Neural cell (in vitro differentiated cells): ENCODE data around the gene CST9L. TPM values are rescaled to one million over a fixed set of nuclear protein-coding genes. Genes with fewer than 3 reads are reported as not detected.

Source experiments
- H2AFZ ChIP-seq: fragments of 200-600, 300-800 bp; sonication (generic), shearing (Covaris generic); 2 replicates; pipeline ENCODE4 v1.6.0; 2014; ENCODE audit warnings: low read depth, mild to moderate bottlenecking, antibody characterized with exemption, low read length, moderate library complexity
- H3F3A ChIP-seq: fragments of 200-600 bp; shearing (Covaris generic); 2 replicates; pipeline ENCODE4 v1.6.1; 2016; ENCODE audit warnings: mild to moderate bottlenecking, moderate library complexity, mixed read lengths, antibody characterized with exemption, low read length; ENCODE audit not compliant: insufficient read depth, poor library complexity, severe bottlenecking
- H3K27ac ChIP-seq: fragments of 200-600, 300-800 bp; sonication (generic), shearing (Covaris generic); 2 replicates; pipeline ENCODE4 v1.5.1; 2014; ENCODE audit warnings: mild to moderate bottlenecking, low read length, moderate library complexity
- H3K27me3 ChIP-seq: fragments of 300-800, 200-600 bp; sonication (generic), shearing (Covaris generic); 2 replicates; pipeline ENCODE4 v1.6.0; 2014; ENCODE audit warnings: mild to moderate bottlenecking, low read depth, low read length, moderate library complexity; ENCODE audit not compliant: insufficient read depth
- H3K36me3 ChIP-seq: fragments of 300-800, 200-600 bp; sonication (generic), shearing (Covaris generic); 2 replicates; pipeline ENCODE4 v1.5.1; 2014; ENCODE audit warnings: mild to moderate bottlenecking, antibody characterized with exemption, low read length, moderate library complexity; ENCODE audit not compliant: insufficient read depth
- H3K4me2 ChIP-seq: fragments of 300-800, 200-600 bp; sonication (generic), shearing (Covaris generic); 2 replicates; pipeline ENCODE4 v1.6.0; 2014; ENCODE audit warnings: mild to moderate bottlenecking, low read length
- H3K4me3 ChIP-seq: fragments of 300-800, 200-600 bp; sonication (generic), shearing (Covaris generic); 2 replicates; pipeline ENCODE4 v1.5.1; 2014; ENCODE audit warnings: mild to moderate bottlenecking, low read length, moderate library complexity
- H3K79me2 ChIP-seq: fragments of 200-600 bp; shearing (Covaris generic); replicated peaks from 2 replicates; pipeline ENCODE4 v1.6.0; 2014; ENCODE audit warnings: mild to moderate bottlenecking, low read length, moderate library complexity; ENCODE audit not compliant: insufficient read depth
- H3K9ac ChIP-seq: fragments of 300-800, 200-600 bp; sonication (generic), shearing (Covaris generic); 2 replicates; pipeline ENCODE4 v1.6.1; 2016; ENCODE audit warnings: mild to moderate bottlenecking, low read length, mixed read lengths
- H3K9me2 ChIP-seq: fragments of 200-600 bp; shearing (Covaris generic); 2 replicates; pipeline ENCODE4 v1.6.1; 2016; ENCODE audit warnings: mild to moderate bottlenecking, low read length, mixed read lengths; ENCODE audit not compliant: insufficient read depth
- H3K9me3 ChIP-seq: fragments of 200-600, 300-800 bp; sonication (generic), shearing (Covaris generic); 2 replicates; pipeline ENCODE4 v1.6.1; 2016; ENCODE audit warnings: mild to moderate bottlenecking, mixed run types, low read length, moderate library complexity, mixed read lengths
- H4K20me1 ChIP-seq: fragments of 200-600 bp; shearing (Covaris generic); 2 replicates; pipeline ENCODE4 v1.6.1; 2016; ENCODE audit warnings: mild to moderate bottlenecking, mixed run types; ENCODE audit not compliant: insufficient read depth
- CTCF ChIP-seq: fragments of 450-650 bp; IDR thresholded peaks from 2 replicates; pipeline ENCODE4 v1.5.1; 2014; ENCODE audit warnings: antibody characterized with exemption, mild to moderate bottlenecking, moderate library complexity; ENCODE audit not compliant: poor library complexity, severe bottlenecking
- EP300 ChIP-seq: fragments of 450-650 bp; conservative IDR thresholded peaks from 2 replicates; pipeline ENCODE4 v1.6.1; 2014; ENCODE audit warnings: antibody characterized with exemption, mild to moderate bottlenecking, moderate library complexity; ENCODE audit not compliant: poor library complexity, severe bottlenecking
- EZH2 ChIP-seq: fragments of 200-600, 300-800 bp; shearing (Covaris generic), sonication (generic); IDR thresholded peaks from 2 replicates; pipeline ENCODE4 v1.6.1; 2014; ENCODE audit warnings: antibody characterized with exemption, low read length, borderline replicate concordance, mild to moderate bottlenecking; ENCODE audit not compliant: insufficient read depth, poor library complexity, severe bottlenecking
- MXI1 ChIP-seq: fragments of 450-650 bp; conservative IDR thresholded peaks from 2 replicates; pipeline ENCODE4 v1.6.1; 2014; ENCODE audit warnings: antibody characterized with exemption, mild to moderate bottlenecking; ENCODE audit not compliant: poor library complexity, severe bottlenecking
- POLR2AphosphoS5 ChIP-seq: IDR thresholded peaks from 2 replicates; pipeline ENCODE4 v1.6.1; 2012
- RAD21 ChIP-seq: fragments of 450-650 bp; conservative IDR thresholded peaks from 2 replicates; pipeline ENCODE4 v1.6.1; 2014; ENCODE audit warnings: antibody characterized with exemption, mild to moderate bottlenecking, moderate library complexity
- SMC3 ChIP-seq: fragments of 450-650 bp; conservative IDR thresholded peaks from 2 replicates; pipeline ENCODE4 v1.6.1; 2014; ENCODE audit warnings: antibody characterized with exemption, mild to moderate bottlenecking, moderate library complexity; ENCODE audit not compliant: poor library complexity
- TAF1 ChIP-seq: IDR thresholded peaks from 2 replicates; pipeline ENCODE4 v1.6.1; 2012; ENCODE audit warnings: low read depth
- polyA plus RNA-seq: library from polyadenylated mRNA; depleted of rRNA; stranded (reverse); fragments of >200 nt; gene quantifications from 2 replicates; pipeline ENCODE4 v1.2.3, GENCODE V29; 2014
- TF ChIP-seq, protein P1 (sequence below): IDR thresholded peaks from 2 replicates; pipeline ENCODE4 v1.6.1; 2012; ENCODE audit warnings: borderline replicate concordance

Gene CST9L
- polyA plus RNA-seq, 1 donor from 2014 or later: not detected

DNA sequence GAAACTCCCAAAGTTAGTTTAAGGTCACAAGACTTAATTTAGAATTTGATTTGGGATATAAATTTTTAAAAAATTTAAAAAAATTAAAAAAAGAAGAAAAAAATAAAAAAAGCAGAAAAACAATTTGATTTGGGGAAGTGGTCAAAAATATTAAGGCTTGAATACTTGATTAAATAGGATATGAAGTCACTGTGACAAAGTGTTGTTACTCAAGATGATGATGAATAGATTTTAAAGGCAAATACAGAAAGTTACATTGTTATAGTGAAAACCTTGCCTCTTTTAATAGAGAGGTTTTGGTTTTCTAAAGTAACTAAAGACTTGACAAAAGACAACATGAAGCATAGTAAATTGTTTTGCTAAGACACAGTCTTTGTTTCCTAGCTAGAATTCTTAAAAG is 30.2 kb upstream of the CST9L start:
- Histone ChIP-seq H3K9me3 (no peaks in the 10 kb centered on the region), H3K4me2 (no peak overlapping the region), H2AFZ (no peak overlapping the region), H3K27ac (no peak overlapping the region), H3K27me3 (no peaks in the 10 kb centered on the region), H3K4me3 (no peak overlapping the region), H3K36me3 (no peaks in the 10 kb centered on the region), H4K20me1 (no peaks in the 10 kb centered on the region), H3K79me2 (no peaks in the 10 kb centered on the region), H3K9me2 (no peaks in the 10 kb centered on the region), H3K9ac (no peak overlapping the region), H3F3A (no peaks in the 10 kb centered on the region)
- no peak for TF ChIP-seq RAD21
- TF ChIP-seq CTCF: no peak
- TF ChIP-seq POLR2AphosphoS5: no peak
- TF ChIP-seq, protein P1, sequence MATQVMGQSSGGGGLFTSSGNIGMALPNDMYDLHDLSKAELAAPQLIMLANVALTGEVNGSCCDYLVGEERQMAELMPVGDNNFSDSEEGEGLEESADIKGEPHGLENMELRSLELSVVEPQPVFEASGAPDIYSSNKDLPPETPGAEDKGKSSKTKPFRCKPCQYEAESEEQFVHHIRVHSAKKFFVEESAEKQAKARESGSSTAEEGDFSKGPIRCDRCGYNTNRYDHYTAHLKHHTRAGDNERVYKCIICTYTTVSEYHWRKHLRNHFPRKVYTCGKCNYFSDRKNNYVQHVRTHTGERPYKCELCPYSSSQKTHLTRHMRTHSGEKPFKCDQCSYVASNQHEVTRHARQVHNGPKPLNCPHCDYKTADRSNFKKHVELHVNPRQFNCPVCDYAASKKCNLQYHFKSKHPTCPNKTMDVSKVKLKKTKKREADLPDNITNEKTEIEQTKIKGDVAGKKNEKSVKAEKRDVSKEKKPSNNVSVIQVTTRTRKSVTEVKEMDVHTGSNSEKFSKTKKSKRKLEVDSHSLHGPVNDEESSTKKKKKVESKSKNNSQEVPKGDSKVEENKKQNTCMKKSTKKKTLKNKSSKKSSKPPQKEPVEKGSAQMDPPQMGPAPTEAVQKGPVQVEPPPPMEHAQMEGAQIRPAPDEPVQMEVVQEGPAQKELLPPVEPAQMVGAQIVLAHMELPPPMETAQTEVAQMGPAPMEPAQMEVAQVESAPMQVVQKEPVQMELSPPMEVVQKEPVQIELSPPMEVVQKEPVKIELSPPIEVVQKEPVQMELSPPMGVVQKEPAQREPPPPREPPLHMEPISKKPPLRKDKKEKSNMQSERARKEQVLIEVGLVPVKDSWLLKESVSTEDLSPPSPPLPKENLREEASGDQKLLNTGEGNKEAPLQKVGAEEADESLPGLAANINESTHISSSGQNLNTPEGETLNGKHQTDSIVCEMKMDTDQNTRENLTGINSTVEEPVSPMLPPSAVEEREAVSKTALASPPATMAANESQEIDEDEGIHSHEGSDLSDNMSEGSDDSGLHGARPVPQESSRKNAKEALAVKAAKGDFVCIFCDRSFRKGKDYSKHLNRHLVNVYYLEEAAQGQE: no peak
- no peak for TF ChIP-seq EP300
- TF ChIP-seq MXI1: no peak
- TF ChIP-seq SMC3: no peak
- TF ChIP-seq TAF1: no peak
- TF ChIP-seq EZH2: no peak

- H2AFZ ChIP-seq: no peak overlapping the region
- H3F3A ChIP-seq: no peaks in the 10 kb centered on the region
- H3K9me3 ChIP-seq: no peaks in the 10 kb centered on the region
- H3K36me3 ChIP-seq: no peaks in the 10 kb centered on the region
- no peak overlapping the region for H3K4me3 ChIP-seq
- H3K9me2 ChIP-seq: no peaks in the 10 kb centered on the region
- no peak overlapping the region for H3K4me2 ChIP-seq
- no peak for TF ChIP-seq POLR2AphosphoS5
- no peaks in the 10 kb centered on the region for H4K20me1 ChIP-seq
- no peaks in the 10 kb centered on the region for H3K27me3 ChIP-seq
- no peak overlapping the region for H3K27ac ChIP-seq
- H3K79me2 ChIP-seq: no peaks in the 10 kb centered on the region
- no peak overlapping the region for H3K9ac ChIP-seq
Observed at GRCh38 chr20:23596579-23597250, 28.4 kb upstream of the CST9L start.

DNA sequence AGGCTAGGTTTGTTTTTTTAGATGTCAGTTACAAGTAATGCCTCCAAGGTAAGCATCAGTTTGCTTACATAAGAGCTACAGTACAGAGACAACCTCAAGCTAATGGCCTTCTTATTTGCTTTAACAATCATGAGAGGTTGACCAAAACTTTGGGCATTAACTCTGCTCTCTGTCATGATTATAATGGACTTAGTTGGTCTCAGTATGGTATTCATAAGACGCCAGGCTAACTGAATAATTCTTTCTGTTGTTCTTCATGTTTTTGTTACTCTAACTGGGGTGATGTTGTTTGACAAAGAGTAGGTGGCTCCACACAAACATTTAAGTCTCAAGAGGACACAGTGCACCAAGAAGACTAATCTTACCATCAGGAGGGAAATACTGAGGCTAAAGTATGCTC is 27.7 kb upstream of the CST9L start:
- Histone ChIP-seq H3K79me2 (no peaks in the 10 kb centered on the region), H3K9me2 (no peaks in the 10 kb centered on the region), H4K20me1 (no peaks in the 10 kb centered on the region), H3F3A (no peaks in the 10 kb centered on the region), H3K4me3 (no peak overlapping the region), H3K9me3 (no peaks in the 10 kb centered on the region), H2AFZ (no peak overlapping the region), H3K36me3 (no peaks in the 10 kb centered on the region), H3K27ac (no peak overlapping the region), H3K9ac (no peak overlapping the region), H3K27me3 (no peaks in the 10 kb centered on the region), H3K4me2 (no peak overlapping the region)
- TF ChIP-seq MXI1 (no peak), TAF1 (no peak), POLR2AphosphoS5 (no peak), EP300 (no peak), SMC3 (no peak), EZH2 (no peak), RAD21 (no peak), CTCF (no peak)
- TF ChIP-seq, protein P1: no peak
